HepG2 (cell line): ENCODE measurements around the gene ATP13A5. TPM values are rescaled to one million over a fixed set of nuclear protein-coding genes. Genes with fewer than 3 reads are reported as not detected.

Source experiments
- ATAC-seq: fragments of 200-7000 bp; cut with Tn5 transposase; 3 replicates; pipeline ENCODE4 v1.9.1; 2020; ENCODE audit warnings: mild to moderate bottlenecking, moderate library complexity
- BruUV-seq: library from RNA; stranded (reverse); fragments of 400-500 nt; replicated peaks from 2 replicates; lab custom pipeline; 2021; lab: Mats Ljungman, UMichigan
- CTCF ChIA-PET: fragments of 300-600 bp; formaldehyde crosslinking; extraction: SDS; loops from one replicate; lab custom pipeline; 2021; ENCODE audit warnings: low total read pairs, inconsistent platforms, low intra/inter-chr PET ratio; lab: Yijun Ruan, JAX
- POLR2A ChIA-PET: fragments of 350-600 bp; sonication (Branson Sonifier 250); formaldehyde crosslinking; loops from one replicate; lab custom pipeline; 2020; ENCODE audit warnings: antibody characterized with exemption, inconsistent platforms; lab: Yijun Ruan, JAX
- DNase-seq: peaks from one replicate; pipeline ENCODE4 v3.0.0-alpha.2; 2015; ENCODE audit warnings: low spot score
- FAIRE-seq: peaks from 3 replicates; lab custom pipeline; 2011; peaks lifted over from hg19 to GRCh38; lab: Jason Lieb, UNC
- H2AFZ ChIP-seq: one replicate; pipeline ENCODE4 v1.6.1; 2011; ENCODE audit warnings: low read length, inconsistent platforms
- H3K27ac ChIP-seq: fragments of 300-600 bp; 3 replicates; pipeline ENCODE4 v1.8.0; 2011; ENCODE audit warnings: mixed run types, mild to moderate bottlenecking, mixed read lengths, low read length, inconsistent platforms; ENCODE audit not compliant: insufficient read depth; ENCODE audit errors: extremely low read length
- H3K27me3 ChIP-seq, 2 experiments: fragments of 200-600 bp in 1 of 2; 2 replicates in 1 of 2; 3 replicates in 1 of 2; pipeline versions ENCODE4 v1.6.0 to v1.8.0; 2011; ENCODE audit warnings: low read length in 2 of 2, mild to moderate bottlenecking in 2 of 2, moderate library complexity in 2 of 2, inconsistent platforms in 1 of 2; ENCODE audit not compliant: insufficient read depth in 2 of 2, control insufficient read depth in 1 of 2
- H3K36me3 ChIP-seq, 2 experiments: fragments of 200-600 bp in 1 of 2; replicated peaks in 1 of 2; 2 replicates in 1 of 2; 3 replicates in 1 of 2; pipeline versions ENCODE4 v1.5.1 to v1.8.0; 2011; ENCODE audit warnings: low read length in 2 of 2, inconsistent platforms in 1 of 2; ENCODE audit not compliant: insufficient read depth in 2 of 2, control insufficient read depth in 1 of 2
- H3K4me1 ChIP-seq: 2 replicates; pipeline ENCODE4 v1.5.1; 2012; ENCODE audit warnings: low read length, inconsistent platforms; ENCODE audit not compliant: insufficient read depth
- H3K4me2 ChIP-seq: 2 replicates; pipeline ENCODE4 v1.6.0; 2011; ENCODE audit warnings: low read depth, low read length, inconsistent platforms
- H3K4me3 ChIP-seq, 3 experiments: fragments of 200-600 bp in 1 of 3; sonication (generic), shearing (Covaris generic) in 1 of 3; replicated peaks in 1 of 3; 2 replicates each; pipeline ENCODE4 v1.5.1; 2011 to 2016; ENCODE audit warnings: low read length in 3 of 3, inconsistent platforms in 2 of 3, low read depth in 2 of 3, mild to moderate bottlenecking in 2 of 3, control low read depth in 1 of 3, mixed read lengths in 1 of 3; ENCODE audit not compliant: insufficient read depth in 1 of 3
- H3K79me2 ChIP-seq: one replicate; pipeline ENCODE4 v1.6.1; 2011; ENCODE audit warnings: low read length, inconsistent platforms; ENCODE audit not compliant: insufficient read depth
- H3K9ac ChIP-seq: 2 replicates; pipeline ENCODE4 v1.6.0; 2011; ENCODE audit warnings: mild to moderate bottlenecking, low read depth, low read length, inconsistent platforms; ENCODE audit not compliant: insufficient read depth
- H3K9me3 ChIP-seq: 2 replicates; pipeline ENCODE4 v1.5.1; 2012; ENCODE audit warnings: mild to moderate bottlenecking, low read length
- H4K20me1 ChIP-seq: 2 replicates; pipeline ENCODE4 v1.6.0; 2011; ENCODE audit warnings: inconsistent platforms, mild to moderate bottlenecking, low read length, moderate library complexity; ENCODE audit not compliant: insufficient read depth
- ARNT2 ChIP-seq: sonication (generic); formaldehyde crosslinking; IDR thresholded peaks from 2 replicates; pipeline ENCODE4 v1.8.0; 2022; ENCODE audit warnings: mild to moderate bottlenecking, low read depth, missing genetic modification reagents, moderate library complexity
- BCL6 ChIP-seq: IDR thresholded peaks from 2 replicates; pipeline ENCODE4 v1.6.1; 2016; ENCODE audit warnings: missing genetic modification reagents, missing compliant biosample characterization
- GATAD1 ChIP-seq: IDR thresholded peaks from 2 replicates; pipeline ENCODE4 v1.6.1; 2016; ENCODE audit warnings: missing genetic modification reagents, missing compliant biosample characterization
- HOXA5 ChIP-seq: sonication (generic); formaldehyde crosslinking; IDR thresholded peaks from 2 replicates; pipeline ENCODE4 v1.4.0; 2020; ENCODE audit warnings: missing genetic modification reagents
- MED13 ChIP-seq: sonication (generic); formaldehyde crosslinking; IDR thresholded peaks from 2 replicates; pipeline ENCODE4 v1.5.0; 2020; ENCODE audit warnings: missing genetic modification reagents
- MED8 ChIP-seq: sonication (generic); formaldehyde crosslinking; IDR thresholded peaks from 2 replicates; pipeline ENCODE4 v1.8.1; 2023; ENCODE audit warnings: mild to moderate bottlenecking, missing genetic modification reagents; ENCODE audit not compliant: insufficient replicate concordance
- MTERF4 ChIP-seq: sonication (generic); formaldehyde crosslinking; IDR thresholded peaks from 2 replicates; pipeline ENCODE4 v1.8.0; 2023; ENCODE audit warnings: mild to moderate bottlenecking, missing genetic modification reagents
- PPARG ChIP-seq: conservative IDR thresholded peaks from 2 replicates; pipeline ENCODE4 v1.6.1; 2016; ENCODE audit warnings: missing biosample characterization, missing genetic modification reagents
- SPEN ChIP-seq: sonication (generic); formaldehyde crosslinking; IDR thresholded peaks from 2 replicates; pipeline ENCODE4 v1.5.1; 2020; ENCODE audit warnings: low read depth, mild to moderate bottlenecking, missing genetic modification reagents
- TEAD2 ChIP-seq: sonication (generic); formaldehyde crosslinking; IDR thresholded peaks from 2 replicates; pipeline ENCODE4 v1.9.0; 2021; ENCODE audit warnings: missing genetic modification reagents
- ZNF34 ChIP-seq: sonication (generic); formaldehyde crosslinking; IDR thresholded peaks from 2 replicates; pipeline ENCODE4 v1.4.0; 2020; ENCODE audit warnings: mild to moderate bottlenecking, missing genetic modification reagents, borderline replicate concordance
- ZNF407 ChIP-seq: sonication (generic); formaldehyde crosslinking; IDR thresholded peaks from one replicate; pipeline ENCODE4 v1.5.1; 2020; ENCODE audit warnings: mild to moderate bottlenecking, missing genetic modification reagents; ENCODE audit errors: not compliant biosample characterization
- ZNF496 ChIP-seq: sonication (generic); formaldehyde crosslinking; IDR thresholded peaks from 2 replicates; pipeline ENCODE4 v1.8.1; 2023; ENCODE audit warnings: mild to moderate bottlenecking, moderate library complexity, missing genetic modification reagents; ENCODE audit not compliant: insufficient replicate concordance
- ZNF567 ChIP-seq: sonication (generic); formaldehyde crosslinking; IDR thresholded peaks from 2 replicates; pipeline ENCODE4 v1.8.1; 2023; ENCODE audit warnings: mild to moderate bottlenecking, missing genetic modification reagents, borderline replicate concordance
- ZNF720 ChIP-seq: sonication (generic); formaldehyde crosslinking; IDR thresholded peaks from 2 replicates; pipeline ENCODE4 v1.4.0; 2020; ENCODE audit warnings: missing genetic modification reagents
- ZNF761 ChIP-seq: sonication (generic); formaldehyde crosslinking; conservative IDR thresholded peaks from 2 replicates; pipeline ENCODE4 v1.4.0; 2020; ENCODE audit warnings: mild to moderate bottlenecking, missing genetic modification reagents
- WGBS: methylation state at CpG from one replicate; pipeline ENCODE4 v1.1.6; 2017; ENCODE audit warnings: low lambda C conversion rate; 5-methylcytosine and 5-hydroxymethylcytosine counted together
- in situ Hi-C: cut with HindIII; loops from 2 replicates; pipeline ENCODE4 v1.10.0; 2017; ENCODE audit warnings: low pct_unique_long_range_greater_than_20kb; ENCODE audit not compliant: extremely low pct_ligation_motif_present
- intact Hi-C: fragments of 100-400 bp; cut with micrococcal nuclease; formaldehyde crosslinking; loops from one replicate; pipeline ENCODE4 v1.10.0; 2022; ENCODE audit not compliant: unreplicated experiment
- polyA plus RNA-seq, 8 experiments: library from polyadenylated mRNA; depleted of rRNA in 3 of 8; stranded (reverse) in 7 of 8; unstranded in 1 of 8; fragments of >200 nt; fragmentation: Illumina TruSeq in 4 of 8; extraction: Trizol in 4 of 8; gene quantifications; 2 replicates each; pipeline versions ENCODE4 v1.2.1 to v1.2.3, GENCODE V29; 2011 to 2016; ENCODE audit warnings: low read depth in 4 of 8, missing spikeins in 1 of 8, mixed read lengths in 1 of 8; ENCODE audit not compliant: insufficient read depth in 1 of 8
- total RNA-seq, 5 experiments: library from RNA; depleted of rRNA; stranded (reverse); fragments of >200 nt; fragmentation: Illumina TruSeq; extraction: Trizol; gene quantifications; 2 replicates each; pipeline ENCODE4 v1.2.3, GENCODE V29; 2016; ENCODE audit warnings: low read depth in 1 of 5

Gene ATP13A5
- total and polyA plus RNA-seq, 2 of the 13 experiments (the other 11 are each of a cell fraction or from before 2014, with no cell fraction given) = not detected

GRCh38 chr3:193262707-193263106 is 115.8 kb downstream of the ATP13A5 start:
- DNase-seq = no peak
- intact Hi-C loops = no loop called here
- Histone ChIP-seq H3K4me1 (no peaks in the 10 kb centered on the region), H3K79me2 (no peaks in the 10 kb centered on the region), H3K27me3 (no peaks in the 10 kb centered on the region), H3K4me2 (no peak overlapping the region), H3K4me3 (no peak overlapping the region), H2AFZ (no peak overlapping the region), H3K9me3 (no peaks in the 10 kb centered on the region), H3K27ac (no peak overlapping the region), H3K9ac (no peak overlapping the region), H3K36me3 (no peaks in the 10 kb centered on the region), H4K20me1 (no peaks in the 10 kb centered on the region)
- FAIRE-seq = no peak
- no peak for ATAC-seq
- in situ Hi-C loops = no loop called here
- no TSS peak for BruUV-seq
- ChIA-PET POLR2A (no interaction called here), CTCF (no interaction called here)
- WGBS = 3% methylated on average over 5 of the region's 5 CpGs
- TF ChIP-seq TEAD2 (CRISPR knock-in tag) (no peak), MTERF4 (no peak), ARNT2 (CRISPR knock-in tag) (no peak), SPEN (CRISPR knock-in tag) (no peak), ZNF496 (CRISPR knock-in tag) (no peak), ZNF407 (CRISPR knock-in tag) (no peak), HOXA5 (CRISPR knock-in tag) (no peak), PPARG (no peak), ZNF567 (CRISPR knock-in tag) (no peak), GATAD1 (CRISPR knock-in tag) (no peak), ZNF720 (CRISPR knock-in tag) (no peak), ZNF761 (CRISPR knock-in tag) (no peak), BCL6 (CRISPR knock-in tag) (no peak), MED8 (no peak), MED13 (CRISPR knock-in tag) (no peak), ZNF34 (CRISPR knock-in tag) (no peak)
